CD14-positive monocyte (primary cell): Measurements from ENCODE around the gene TNFRSF18. TPM values are rescaled to one million over a fixed set of nuclear protein-coding genes. Genes with fewer than 3 reads are reported as not detected.
A peak's percentile ranks its signal among the peaks of the same experiment; 100 is the strongest.

Experiments
- DNase-seq, 3 donors: peaks; one replicate each; pipeline ENCODE4 v3.0.0-alpha.2; 2011 to 2022
- H2AFZ ChIP-seq: 2 replicates; pipeline ENCODE4 v1.6.0; 2012; ENCODE audit warnings: mild to moderate bottlenecking, low read depth, low read length, inconsistent platforms; ENCODE audit not compliant: insufficient read depth, poor library complexity, severe bottlenecking
- H3K27ac ChIP-seq, 2 donors: 1 replicate in 1 of 2; 2 replicates in 1 of 2; pipeline ENCODE4 v1.5.1; 2012 to 2013; ENCODE audit warnings: low read length in 2 of 2, control low read depth in 1 of 2, inconsistent platforms in 1 of 2, low read depth in 1 of 2, mild to moderate bottlenecking in 1 of 2
- H3K27me3 ChIP-seq, 2 donors: one replicate each; pipeline versions ENCODE4 v1.6.0 to v1.6.1; 2011 to 2013; ENCODE audit warnings: low read length in 2 of 2; ENCODE audit not compliant: control insufficient read depth in 2 of 2, insufficient read depth in 2 of 2
- H3K36me3 ChIP-seq, 2 donors: replicated peaks in 1 of 2; 1 replicate in 1 of 2; 2 replicates in 1 of 2; pipeline versions ENCODE4 v1.5.1 to v1.6.1; 2012 to 2013; ENCODE audit warnings: low read length in 2 of 2, control low read depth in 1 of 2, inconsistent platforms in 1 of 2, mild to moderate bottlenecking in 1 of 2; ENCODE audit not compliant: insufficient read depth in 2 of 2, control insufficient read depth in 1 of 2
- H3K4me1 ChIP-seq, 2 donors: 1 replicate in 1 of 2; 2 replicates in 1 of 2; pipeline versions ENCODE4 v1.5.1 to v1.6.1; 2012 to 2013; ENCODE audit warnings: low read length in 2 of 2, control low read depth in 1 of 2, inconsistent platforms in 1 of 2, mild to moderate bottlenecking in 1 of 2, moderate library complexity in 1 of 2; ENCODE audit not compliant: insufficient read depth in 2 of 2, control insufficient read depth in 1 of 2
- H3K4me2 ChIP-seq: replicated peaks from 2 replicates; pipeline ENCODE3; 2012; ENCODE audit warnings: low read length, moderate library complexity, mild to moderate bottlenecking; ENCODE audit not compliant: poor library complexity, severe bottlenecking; ENCODE audit errors: extremely low read depth
- H3K4me3 ChIP-seq, 3 experiments: fragments of 200-600 bp in 1 of 3; sonication (generic) in 1 of 3; replicated peaks in 1 of 3; 1 replicate in 2 of 3; 2 replicates in 1 of 3; pipeline ENCODE4 v1.5.1; 2011 to 2013; ENCODE audit warnings: low read length in 3 of 3, mild to moderate bottlenecking in 3 of 3, control low read depth in 2 of 3, low read depth in 2 of 3, inconsistent platforms in 1 of 3, moderate library complexity in 1 of 3
- H3K79me2 ChIP-seq: 2 replicates; pipeline ENCODE4 v1.6.0; 2012; ENCODE audit warnings: mild to moderate bottlenecking, control low read depth, inconsistent platforms, low read length, moderate library complexity; ENCODE audit not compliant: insufficient read depth
- H3K9ac ChIP-seq: 2 replicates; pipeline ENCODE4 v1.6.0; 2017; ENCODE audit warnings: low read length, mild to moderate bottlenecking; ENCODE audit not compliant: insufficient read depth, poor library complexity, severe bottlenecking
- H3K9me3 ChIP-seq, 2 donors: replicated peaks in 1 of 2; 1 replicate in 1 of 2; 2 replicates in 1 of 2; pipeline versions ENCODE4 v1.5.1 to v1.6.1; 2012 to 2013; ENCODE audit warnings: low read length in 2 of 2, control low read depth in 1 of 2; ENCODE audit not compliant: control insufficient read depth in 1 of 2, insufficient read depth in 1 of 2
- H4K20me1 ChIP-seq: 2 replicates; pipeline ENCODE4 v1.6.0; 2012; ENCODE audit warnings: mild to moderate bottlenecking, low read length, control low read depth, moderate library complexity; ENCODE audit not compliant: insufficient read depth
- H3K27ac Mint-ChIP-seq, 7 donors: one replicate each; pipeline ENCODE4 v1.8.0; 2020; ENCODE audit warnings: mild to moderate bottlenecking in 7 of 7, mixed read lengths in 7 of 7, moderate library complexity in 6 of 7, inconsistent platforms in 2 of 7
- H3K27me3 Mint-ChIP-seq, 3 donors: one replicate each; pipeline ENCODE4 v1.8.0; 2021 to 2022; ENCODE audit warnings: low read depth in 3 of 3, mild to moderate bottlenecking in 3 of 3, mixed read lengths in 3 of 3, moderate library complexity in 3 of 3, inconsistent platforms in 1 of 3
- H3K36me3 Mint-ChIP-seq, 2 donors: one replicate each; pipeline ENCODE4 v1.8.0; 2020; ENCODE audit warnings: mixed read lengths in 2 of 2, inconsistent platforms in 1 of 2, mild to moderate bottlenecking in 1 of 2
- H3K4me1 Mint-ChIP-seq: one replicate; pipeline ENCODE4 v1.8.0; 2020; ENCODE audit warnings: mild to moderate bottlenecking, mixed read lengths
- H3K4me3 Mint-ChIP-seq, 2 donors: one replicate each; pipeline ENCODE4 v1.8.0; 2020; ENCODE audit warnings: mild to moderate bottlenecking in 2 of 2, mixed read lengths in 2 of 2, moderate library complexity in 1 of 2
- H3K9me3 Mint-ChIP-seq, 7 donors: one replicate each; pipeline ENCODE4 v1.8.0; 2020 to 2022; ENCODE audit warnings: mixed read lengths in 7 of 7, mild to moderate bottlenecking in 6 of 7, moderate library complexity in 6 of 7, inconsistent platforms in 2 of 7
- CTCF ChIP-seq: fragments of 200-600 bp; IDR thresholded peaks from one replicate; pipeline ENCODE4 v1.8.0; 2022; ENCODE audit warnings: antibody characterized with exemption, mild to moderate bottlenecking
- WGBS: methylation state at CpG from one replicate; pipeline ENCODE4 v1.1.5; 2013; ENCODE audit warnings: missing lambda C conversion rate; ENCODE audit not compliant: insufficient coverage; 5-methylcytosine and 5-hydroxymethylcytosine counted together
- intact Hi-C, 2 donors: fragments of 100-400 bp; cut with micrococcal nuclease; formaldehyde crosslinking; loops; one replicate each; pipeline versions ENCODE4 v1.15.0 to v1.15.1; 2023
- polyA plus RNA-seq, 3 donors: library from polyadenylated mRNA; depleted of rRNA in 1 of 3; unstranded in 2 of 3; stranded (reverse) in 1 of 3; fragments of 300-500 nt in 2 of 3; fragments of >200 nt in 1 of 3; fragmentation: Illumina TruSeq in 2 of 3; gene quantifications; 1 replicate in 2 of 3; 2 replicates in 1 of 3; pipeline ENCODE4 v1.2.3, GENCODE V29; 2012 to 2021

The TNFRSF18 gene
- polyA plus RNA-seq, 3 donors, result not detected

- intact Hi-C loops, result loop anchor here in 1 of 2 donors (5.0 to 10.0 kb wide), 2 partner anchors 117 to 199 kb away; partner anchors contain the start of gene C1orf159
- Histone ChIP-seq H3K4me3 (no peak overlapping the region), H3K9me3 (no peaks in the 10 kb centered on the region), H3K79me2 (peaks cover 44% of the 10 kb centered on the region), H3K4me2 (no peak overlapping the region), H3K9ac (no peak overlapping the region), H2AFZ (no peak overlapping the region), H3K36me3 (peaks cover 4 to 6% of the 10 kb centered on the region in 2 donors), H3K27ac (no peak overlapping the region), H3K4me1 (peaks cover 19 to 31% of the 10 kb centered on the region in 2 donors), H3K27me3 (peaks cover 0 to 6% of the 10 kb centered on the region in 2 donors), H4K20me1 (peaks cover 23% of the 10 kb centered on the region)
- peaks cover 19 to 23% of the 10 kb centered on the region in 2 donors for H3K36me3 Mint-ChIP-seq
- WGBS, result 97% methylated on average over 24 of the region's 28 CpGs
- peaks cover 0 to 26% (median 1%) of the 10 kb centered on the region in 3 donors for H3K27me3 Mint-ChIP-seq
- H3K4me1 Mint-ChIP-seq, result peaks cover 33% of the 10 kb centered on the region
- no peak overlapping the region for H3K4me3 Mint-ChIP-seq
- peaks cover 0 to 3% (median 0%) of the 10 kb centered on the region in 7 donors for H3K9me3 Mint-ChIP-seq
- TF ChIP-seq CTCF, result no peak
- DNase-seq, result no peak
- H3K27ac Mint-ChIP-seq, result peak overlapping the region in 1 of 7 donors; percentile 10
Measured at GRCh38 chr1:1234180-1234808, 27.9 kb upstream of the TNFRSF18 start.

GRCh38 chr1:1233567-1233892 lies 27.1 kb upstream of the TNFRSF18 start:
- Histone ChIP-seq H3K27me3 (peaks cover 0 to 6% of the 10 kb centered on the region in 2 donors), H2AFZ (no peak overlapping the region), H3K79me2 (peaks cover 51% of the 10 kb centered on the region), H3K36me3 (peaks cover 10 to 11% of the 10 kb centered on the region in 2 donors), H3K4me1 (peaks cover 19 to 31% of the 10 kb centered on the region in 2 donors), H4K20me1 (peaks cover 31% of the 10 kb centered on the region), H3K4me2 (no peak overlapping the region), H3K27ac (no peak overlapping the region), H3K9ac (no peak overlapping the region), H3K4me3 (no peak overlapping the region), H3K9me3 (no peaks in the 10 kb centered on the region)
- 92% methylated on average over 13 of the region's 15 CpGs for WGBS
- peaks cover 19 to 31% of the 10 kb centered on the region in 2 donors for H3K36me3 Mint-ChIP-seq
- TF ChIP-seq CTCF, result no peak
- DNase-seq, result no peak
- peak overlapping the region in 3 of 7 donors; percentile 19 to 71 (median 45) for H3K27ac Mint-ChIP-seq
- peaks cover 0 to 3% (median 0%) of the 10 kb centered on the region in 7 donors for H3K9me3 Mint-ChIP-seq
- intact Hi-C loops, result loop anchor here in 1 of 2 donors (5.0 to 10.0 kb wide), 2 partner anchors 116 to 199 kb away; partner anchors contain the start of gene C1orf159
- peaks cover 33% of the 10 kb centered on the region for H3K4me1 Mint-ChIP-seq
- peak overlapping the region in 1 of 2 donors; percentile 0 for H3K4me3 Mint-ChIP-seq
- H3K27me3 Mint-ChIP-seq, result peaks cover 0 to 20% (median 0%) of the 10 kb centered on the region in 3 donors
